Measurements from ENCODE around the gene CACNA2D1.

Gene CACNA2D1

GRCh38 chr7:82428186-82428961 is 15.2 kb downstream of the CACNA2D1 start:
- no peak overlapping the region for H3K4me3 ChIP-seq (ENCODE audit: control insufficient read depth, low read depth, low read length)
- peak; percentile 41 for DNase-seq (ENCODE audit: low read depth)
- no peak for TF ChIP-seq CTCF (IDR thresholded peaks at IDR 0.05; ENCODE audit: control insufficient read depth, insufficient read depth, low read depth, low read length, missing control alignments)

- no peak overlapping the region for H3K4me3 ChIP-seq (ENCODE audit: control insufficient read depth, low read depth, low read length)
- no peak for TF ChIP-seq CTCF (IDR thresholded peaks at IDR 0.05; ENCODE audit: control insufficient read depth, insufficient read depth, low read depth, low read length, missing control alignments)
- no peak for DNase-seq (ENCODE audit: low read depth)
Observed at GRCh38 chr7:82423446-82423845, 20.1 kb downstream of the CACNA2D1 start.

GRCh38 chr7:82419200-82419599 is 24.4 kb downstream of the CACNA2D1 start:
- no peak overlapping the region for H3K4me3 ChIP-seq (ENCODE audit: control insufficient read depth, low read depth, low read length)
- TF ChIP-seq CTCF (IDR thresholded peaks at IDR 0.05; ENCODE audit: control insufficient read depth, insufficient read depth, low read depth, low read length, missing control alignments), result no peak
- no peak for DNase-seq (ENCODE audit: low read depth)

- no peak overlapping the region for H3K4me3 ChIP-seq (ENCODE audit: control insufficient read depth, low read depth, low read length)
- DNase-seq (ENCODE audit: low read depth), result no peak
- no peak for TF ChIP-seq CTCF (IDR thresholded peaks at IDR 0.05; ENCODE audit: control insufficient read depth, insufficient read depth, low read depth, low read length, missing control alignments)
Observed at GRCh38 chr7:82417898-82418297, 25.7 kb downstream of the CACNA2D1 start.

GRCh38 chr7:82416402-82416801 is 27.2 kb downstream of the CACNA2D1 start:
- no peak for TF ChIP-seq CTCF (IDR thresholded peaks at IDR 0.05; ENCODE audit: control insufficient read depth, insufficient read depth, low read depth, low read length, missing control alignments)
- H3K4me3 ChIP-seq (ENCODE audit: control insufficient read depth, low read depth, low read length), result no peak overlapping the region
- no peak for DNase-seq (ENCODE audit: low read depth)

- no peak for DNase-seq (ENCODE audit: low read depth)
- H3K4me3 ChIP-seq (ENCODE audit: control insufficient read depth, low read depth, low read length), result no peak overlapping the region
- TF ChIP-seq CTCF (IDR thresholded peaks at IDR 0.05; ENCODE audit: control insufficient read depth, insufficient read depth, low read depth, low read length, missing control alignments), result no peak
Observed at GRCh38 chr7:82414389-82414788, 29.2 kb downstream of the CACNA2D1 start.
